HFFc6 (cell line): Measurements from ENCODE around the gene CATSPERB. TPM values are rescaled to one million over a fixed set of nuclear protein-coding genes. Genes with fewer than 3 reads are reported as not detected.
"Not testable (repeated sequence)": the region's sequence is repeated elsewhere in the genome, so short reads cannot be mapped to it uniquely, and the experiment has no call there.

Experiments used
- DNase-seq: peaks from one replicate; pipeline ENCODE4 v3.0.0-alpha.2; 2018
- H3K27ac Mint-ChIP-seq: 2 replicates; pipeline ENCODE4 v1.8.0; 2020; ENCODE audit warnings: mild to moderate bottlenecking, mixed read lengths
- H3K27me3 Mint-ChIP-seq: 2 replicates; pipeline ENCODE4 v1.8.0; 2021; ENCODE audit warnings: mild to moderate bottlenecking, moderate library complexity, mixed read lengths; ENCODE audit not compliant: insufficient read depth
- H3K36me3 Mint-ChIP-seq: 2 replicates; pipeline ENCODE4 v1.8.0; 2021; ENCODE audit warnings: low read depth, mixed read lengths
- H3K4me1 Mint-ChIP-seq: 2 replicates; pipeline ENCODE4 v1.8.0; 2020; ENCODE audit warnings: low read depth, mixed read lengths
- H3K4me3 Mint-ChIP-seq: 2 replicates; pipeline ENCODE4 v1.8.0; 2020; ENCODE audit warnings: mild to moderate bottlenecking, moderate library complexity, mixed read lengths
- H3K9me3 Mint-ChIP-seq: 2 replicates; pipeline ENCODE4 v1.8.0; 2020; ENCODE audit warnings: mild to moderate bottlenecking, mixed read lengths
- total RNA-seq, 6 experiments: library from RNA; stranded (reverse); fragmentation: NEBNext Ultra II Directional; extraction: Animal tissue kit (Norgen Biotek cat#: 25700); gene quantifications; 2 replicates in 1 of 6; 3 replicates in 5 of 6; pipeline ENCODE4 v1.2.3, GENCODE V29; 2021
- TF ChIP-seq, protein P1 (sequence below): fragments of 200-600 bp; sonication (generic); IDR thresholded peaks from 2 replicates; pipeline ENCODE4 v1.5.0; 2021; ENCODE audit warnings: antibody characterized with exemption, mild to moderate bottlenecking

Gene CATSPERB
- total RNA-seq, 6 experiments from 2014 or later, result not detected

DNA sequence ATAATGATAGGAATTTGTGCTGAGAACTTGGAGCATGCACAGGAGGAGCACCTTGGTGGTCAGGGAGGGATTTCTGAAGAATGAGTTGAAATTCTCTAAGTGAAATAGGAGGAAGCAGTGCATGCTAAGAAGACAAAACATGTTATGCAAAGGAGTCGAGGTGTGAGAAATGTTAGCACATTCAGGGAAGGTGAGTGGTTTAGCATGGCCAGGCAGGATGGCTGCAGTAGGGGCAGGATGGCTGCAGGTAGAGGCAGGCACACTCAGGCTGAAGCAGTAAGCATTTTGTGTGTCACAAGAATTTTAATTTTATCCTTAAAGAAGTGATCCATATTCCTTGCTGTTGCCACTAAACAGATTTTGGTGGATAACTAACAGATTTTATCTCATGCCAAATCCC, 46.3 kb downstream of the CATSPERB start:
- no peak overlapping the region for H3K27ac Mint-ChIP-seq
- no peak for DNase-seq
- no peak overlapping the region for H3K4me3 Mint-ChIP-seq
- H3K27me3 Mint-ChIP-seq, result no peaks in the 10 kb centered on the region
- peaks cover 15% of the 10 kb centered on the region for H3K9me3 Mint-ChIP-seq
- H3K4me1 Mint-ChIP-seq, result no peaks in the 10 kb centered on the region
- TF ChIP-seq, protein P1, sequence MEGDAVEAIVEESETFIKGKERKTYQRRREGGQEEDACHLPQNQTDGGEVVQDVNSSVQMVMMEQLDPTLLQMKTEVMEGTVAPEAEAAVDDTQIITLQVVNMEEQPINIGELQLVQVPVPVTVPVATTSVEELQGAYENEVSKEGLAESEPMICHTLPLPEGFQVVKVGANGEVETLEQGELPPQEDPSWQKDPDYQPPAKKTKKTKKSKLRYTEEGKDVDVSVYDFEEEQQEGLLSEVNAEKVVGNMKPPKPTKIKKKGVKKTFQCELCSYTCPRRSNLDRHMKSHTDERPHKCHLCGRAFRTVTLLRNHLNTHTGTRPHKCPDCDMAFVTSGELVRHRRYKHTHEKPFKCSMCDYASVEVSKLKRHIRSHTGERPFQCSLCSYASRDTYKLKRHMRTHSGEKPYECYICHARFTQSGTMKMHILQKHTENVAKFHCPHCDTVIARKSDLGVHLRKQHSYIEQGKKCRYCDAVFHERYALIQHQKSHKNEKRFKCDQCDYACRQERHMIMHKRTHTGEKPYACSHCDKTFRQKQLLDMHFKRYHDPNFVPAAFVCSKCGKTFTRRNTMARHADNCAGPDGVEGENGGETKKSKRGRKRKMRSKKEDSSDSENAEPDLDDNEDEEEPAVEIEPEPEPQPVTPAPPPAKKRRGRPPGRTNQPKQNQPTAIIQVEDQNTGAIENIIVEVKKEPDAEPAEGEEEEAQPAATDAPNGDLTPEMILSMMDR, result no peak
- H3K36me3 Mint-ChIP-seq, result no peaks in the 10 kb centered on the region

DNA sequence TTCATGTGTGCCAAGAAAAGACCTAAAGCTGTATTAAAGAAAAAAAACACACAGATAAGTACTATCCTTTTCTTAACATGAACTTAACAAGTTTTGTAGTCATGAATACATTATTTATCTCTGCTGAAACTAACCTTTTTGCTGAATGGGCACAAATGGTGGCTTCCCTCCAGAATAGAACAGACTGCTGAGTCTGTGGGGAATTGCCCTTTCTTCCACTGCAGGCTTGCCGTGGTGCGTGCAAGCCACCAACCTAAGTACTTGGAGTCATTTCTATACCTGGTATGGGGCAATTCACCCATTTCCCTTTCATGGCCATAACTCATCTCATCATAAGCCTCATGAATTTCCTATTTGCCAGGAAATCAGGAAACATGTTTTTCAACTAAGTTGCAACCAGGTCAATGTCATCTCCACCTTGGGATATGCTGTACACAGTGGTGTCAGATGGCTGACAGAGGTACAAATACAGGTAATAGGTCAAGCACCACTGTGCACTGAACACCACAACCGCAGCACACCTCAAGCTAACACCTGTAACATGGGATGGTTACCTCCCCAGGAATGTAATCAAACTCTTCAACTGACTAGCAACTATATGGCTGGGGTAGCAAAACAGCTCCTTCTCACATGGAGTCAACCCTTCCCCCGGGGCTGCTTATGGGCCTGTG, 49.9 kb downstream of the CATSPERB start:
- H3K4me3 Mint-ChIP-seq, result no peak overlapping the region
- H3K27me3 Mint-ChIP-seq, result no peaks in the 10 kb centered on the region
- no peaks in the 10 kb centered on the region for H3K36me3 Mint-ChIP-seq
- H3K27ac Mint-ChIP-seq, result no peak overlapping the region
- DNase-seq, result no peak
- no peaks in the 10 kb centered on the region for H3K4me1 Mint-ChIP-seq
- H3K9me3 Mint-ChIP-seq, result peaks cover 8% of the 10 kb centered on the region
- TF ChIP-seq, protein P1, result no peak

- TF ChIP-seq, protein P1, result no peak
- H3K4me1 Mint-ChIP-seq, result no peaks in the 10 kb centered on the region
- H3K9me3 Mint-ChIP-seq, result peaks cover 8% of the 10 kb centered on the region
Observed at GRCh38 chr14:91681118-91681517, 50.8 kb downstream of the CATSPERB start.

GRCh38 chr14:91679273-91679672, 52.6 kb downstream of the CATSPERB start:
- TF ChIP-seq, protein P1, result no peak
- Mint-ChIP-seq H3K27ac (no peak overlapping the region), H3K4me1 (no peaks in the 10 kb centered on the region), H3K4me3 (no peak overlapping the region), H3K9me3 (peaks cover 8% of the 10 kb centered on the region), H3K36me3 (no peaks in the 10 kb centered on the region), H3K27me3 (no peaks in the 10 kb centered on the region; the same call in 1 of the 2 replicates)
- no peak for DNase-seq

More at GRCh38 chr14:91681118-91681517, 50.8 kb downstream of the CATSPERB start:
- Mint-ChIP-seq H3K27ac (no peak overlapping the region), H3K27me3 (no peaks in the 10 kb centered on the region), H3K36me3 (no peaks in the 10 kb centered on the region), H3K4me3 (no peak overlapping the region)
- DNase-seq, result no peak

- H3K36me3 Mint-ChIP-seq, H3K27me3 Mint-ChIP-seq, H3K4me3 Mint-ChIP-seq, H3K27ac Mint-ChIP-seq, H3K4me1 Mint-ChIP-seq, H3K9me3 Mint-ChIP-seq, DNase-seq: not testable (repeated sequence)
Observed at GRCh38 chr14:91677687-91678086, 54.2 kb downstream of the CATSPERB start.

DNA sequence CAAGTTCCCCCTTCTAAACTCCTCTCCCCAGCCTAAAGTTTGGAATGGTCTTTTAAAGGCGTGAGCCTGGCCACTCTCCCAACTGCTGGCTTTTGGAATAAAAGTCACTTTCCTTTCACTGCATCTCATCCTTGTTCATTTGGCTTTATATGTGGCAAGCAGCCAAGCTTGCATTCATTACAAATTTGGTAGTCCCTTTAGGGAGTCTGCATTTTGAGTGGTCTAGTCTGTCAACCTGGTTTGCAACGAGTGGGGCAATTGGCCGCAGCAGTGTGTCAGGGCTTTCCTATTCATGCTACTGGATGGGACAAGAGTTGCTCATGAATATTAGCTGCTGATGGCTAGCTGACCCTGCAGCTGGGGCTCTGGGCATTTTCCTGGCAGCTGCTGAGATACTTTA, 57.0 kb downstream of the CATSPERB start:
- no peak overlapping the region for H3K4me3 Mint-ChIP-seq
- no peaks in the 10 kb centered on the region for H3K36me3 Mint-ChIP-seq
- TF ChIP-seq, protein P1, result no peak
- peaks cover 13% of the 10 kb centered on the region for H3K9me3 Mint-ChIP-seq
- no peak for DNase-seq
- H3K27ac Mint-ChIP-seq, result no peak overlapping the region
- no peaks in the 10 kb centered on the region for H3K4me1 Mint-ChIP-seq
- no peaks in the 10 kb centered on the region; the same call in 1 of the 2 replicates for H3K27me3 Mint-ChIP-seq
